C4-2B (cell line): Measurements from ENCODE around the gene POU2AF2.

Experiments
- CTCF ChIP-seq: fragments of 450-650 bp; conservative IDR thresholded peaks from 2 replicates; pipeline ENCODE4 v1.5.1; 2017; ENCODE audit warnings: mild to moderate bottlenecking
- ZFX ChIP-seq: fragments of 450-650 bp; IDR thresholded peaks from 2 replicates; pipeline ENCODE4 v1.6.1; 2017

GRCh38 chr11:111325259-111325658 is 79.7 kb downstream of the POU2AF2 start:
- TF ChIP-seq CTCF (no peak), ZFX (no peak)
